SK-N-SH (cell line): Measurements from ENCODE around the gene ZBTB7A. TPM values are rescaled to one million over a fixed set of nuclear protein-coding genes. Genes with fewer than 3 reads are reported as not detected.

ENCODE experiments used
- CTCF ChIA-PET: fragments of 300-600, 350-600 bp; formaldehyde crosslinking; extraction: SDS; loops from one replicate; lab custom pipeline; 2021; lab: Yijun Ruan, JAX
- POLR2A ChIA-PET: fragments of 350-600 bp; sonication (Branson Sonifier 250); formaldehyde crosslinking; extraction: SDS; loops from one replicate; lab custom pipeline; 2020; ENCODE audit warnings: antibody characterized with exemption, inconsistent platforms; lab: Yijun Ruan, JAX
- DNase-seq: peaks from one replicate; pipeline ENCODE4 v3.0.0; 2012
- H2AFZ ChIP-seq: fragments of 200-600 bp; sonication (generic); 2 replicates; pipeline ENCODE4 v1.8.1; 2016; ENCODE audit warnings: antibody characterized with exemption, mild to moderate bottlenecking, low read depth
- H3F3A ChIP-seq: fragments of 200-600 bp; sonication (generic); replicated peaks from 2 replicates; pipeline ENCODE3; 2016; ENCODE audit warnings: antibody characterized with exemption, mild to moderate bottlenecking; ENCODE audit not compliant: insufficient read depth
- H3K27ac ChIP-seq, 2 experiments: fragments of 200-500 bp in 1 of 2; fragments of 200-600 bp in 1 of 2; sonication (Bioruptor generic) in 1 of 2; sonication (generic), shearing (Covaris generic) in 1 of 2; 2 replicates each; pipeline versions ENCODE4 v1.5.1 to v1.6.1; 2014 to 2016; ENCODE audit warnings: low read depth in 2 of 2, inconsistent platforms in 1 of 2, low read length in 1 of 2, mild to moderate bottlenecking in 1 of 2, mixed read lengths in 1 of 2
- H3K27me3 ChIP-seq: fragments of 200-600 bp; sonication (generic), shearing (Covaris generic); 2 replicates; pipeline ENCODE4 v1.6.1; 2016; ENCODE audit warnings: mixed run types; ENCODE audit not compliant: insufficient read depth
- H3K36me3 ChIP-seq, 2 experiments: fragments of 200-500 bp in 1 of 2; fragments of 200-600 bp in 1 of 2; sonication (Bioruptor generic) in 1 of 2; sonication (generic) in 1 of 2; replicated peaks in 1 of 2; 2 replicates each; pipeline versions ENCODE3 to v1.5.1; 2014 to 2016; ENCODE audit warnings: low read length in 1 of 2, mild to moderate bottlenecking in 1 of 2; ENCODE audit not compliant: insufficient read depth in 2 of 2, control insufficient read depth in 1 of 2
- H3K4me1 ChIP-seq, 2 experiments: fragments of 200-500 bp in 1 of 2; fragments of 200-600 bp in 1 of 2; sonication (Bioruptor generic) in 1 of 2; sonication (generic), shearing (Covaris generic) in 1 of 2; 2 replicates each; pipeline versions ENCODE4 v1.5.1 to v1.6.1; 2014 to 2016; ENCODE audit warnings: low read depth in 1 of 2, low read length in 1 of 2, mixed run types in 1 of 2; ENCODE audit not compliant: insufficient read depth in 2 of 2, control insufficient read depth in 1 of 2
- H3K4me2 ChIP-seq: fragments of 200-600 bp; sonication (generic), shearing (Covaris generic); 2 replicates; pipeline ENCODE4 v1.6.1; 2017; ENCODE audit warnings: mixed run types
- H3K4me3 ChIP-seq, 2 experiments: fragments of 200-500 bp in 1 of 2; fragments of 200-600 bp in 1 of 2; sonication (Bioruptor generic) in 1 of 2; sonication (generic), shearing (Covaris generic) in 1 of 2; 2 replicates each; pipeline versions ENCODE4 v1.5.1 to v1.8.1; 2014 to 2016; ENCODE audit warnings: low read depth in 2 of 2, inconsistent platforms in 1 of 2, low read length in 1 of 2, mild to moderate bottlenecking in 1 of 2, mixed read lengths in 1 of 2, moderate library complexity in 1 of 2
- H3K79me2 ChIP-seq: fragments of 200-600 bp; sonication (generic); 2 replicates; pipeline ENCODE4 v1.8.1; 2017; ENCODE audit warnings: mild to moderate bottlenecking; ENCODE audit not compliant: insufficient read depth
- H3K9ac ChIP-seq: fragments of 200-600 bp; sonication (generic); 2 replicates; pipeline ENCODE4 v1.6.1; 2017; ENCODE audit warnings: mixed run types
- H3K9me2 ChIP-seq: fragments of 200-600 bp; sonication (generic); 2 replicates; pipeline ENCODE4 v1.6.1; 2017; ENCODE audit warnings: mixed run types
- H3K9me3 ChIP-seq: fragments of 200-600 bp; sonication (generic); 2 replicates; pipeline ENCODE4 v1.6.1; 2017; ENCODE audit warnings: mixed run types, mild to moderate bottlenecking, moderate library complexity
- H4K20me1 ChIP-seq: fragments of 200-600 bp; sonication (generic); 2 replicates; pipeline ENCODE4 v1.6.1; 2017; ENCODE audit warnings: mild to moderate bottlenecking, mixed run types; ENCODE audit not compliant: insufficient read depth
- CHD2 ChIP-seq: fragments of 150-350 bp; IDR thresholded peaks from 2 replicates; pipeline ENCODE4 v1.6.1; 2018; ENCODE audit warnings: low read length; ENCODE audit not compliant: partially characterized antibody
- FOSL2 ChIP-seq: IDR thresholded peaks from 2 replicates; pipeline ENCODE4 v1.4.0; 2012; ENCODE audit warnings: low read depth, mild to moderate bottlenecking, moderate library complexity, borderline replicate concordance
- IRF3 ChIP-seq: fragments of 150-350 bp; IDR thresholded peaks from 2 replicates; pipeline ENCODE4 v1.6.1; 2016; ENCODE audit warnings: mild to moderate bottlenecking, low read depth, low read length
- MXI1 ChIP-seq: IDR thresholded peaks from 2 replicates; pipeline ENCODE4 v1.6.1; 2012; ENCODE audit warnings: mild to moderate bottlenecking, low read depth, low read length, improper control_type of control experiment
- NFIC ChIP-seq: IDR thresholded peaks from 2 replicates; pipeline ENCODE4 v1.4.0; 2012; ENCODE audit warnings: borderline replicate concordance
- TCF12 ChIP-seq: IDR thresholded peaks from 2 replicates; pipeline ENCODE4 v1.4.0; 2012
- TEAD4 ChIP-seq: IDR thresholded peaks from 2 replicates; pipeline ENCODE4 v1.4.0; 2012; ENCODE audit warnings: mild to moderate bottlenecking, borderline replicate concordance; ENCODE audit not compliant: insufficient read depth
- USF1 ChIP-seq: IDR thresholded peaks from 2 replicates; pipeline ENCODE4 v1.4.0; 2012; ENCODE audit warnings: low read depth, borderline replicate concordance
- ZBTB33 ChIP-seq: IDR thresholded peaks from 2 replicates; pipeline ENCODE4 v1.4.0; 2012; ENCODE audit warnings: low read depth, borderline replicate concordance
- WGBS: methylation state at CpG from one replicate; pipeline ENCODE4 v1.1.6; 2017; ENCODE audit warnings: low lambda C conversion rate; 5-methylcytosine and 5-hydroxymethylcytosine counted together
- polyA plus RNA-seq, 3 experiments: library from polyadenylated mRNA; depleted of rRNA; stranded (reverse); fragments of >200 nt; gene quantifications; 2 replicates each; pipeline ENCODE4 v1.2.3, GENCODE V29; 2012

The ZBTB7A gene
- polyA plus RNA-seq, 1 of the 3 experiments (the other 2 are of a cell fraction), result 7.4 TPM

- TF ChIP-seq ZBTB33, result no peak
These were observed 30.0 kb downstream of the ZBTB7A start (continued) for GRCh38 chr19:4036576-4037300.

- TF ChIP-seq NFIC (no peak), ZBTB33 (no peak), MXI1 (no peak), USF1 (no peak), TCF12 (no peak)
- H3K79me2 ChIP-seq, result 0 out of 2 replicates have a peak, but pooled peaks cover 2% of the 10 kb centered on the region
- H3K4me1 ChIP-seq, result no peaks in the 10 kb centered on the region
- H3K36me3 ChIP-seq, result peaks cover 5 to 27% of the 10 kb centered on the region in 2 experiments
- peaks cover 8% of the 10 kb centered on the region for H3F3A ChIP-seq
- H3K4me2 ChIP-seq, result no peak overlapping the region
- no peak overlapping the region for H2AFZ ChIP-seq
- ChIA-PET POLR2A (no interaction called here), CTCF (no interaction called here)
- no peak overlapping the region for H3K9ac ChIP-seq
- peaks cover 11% of the 10 kb centered on the region for H4K20me1 ChIP-seq
- H3K27me3 ChIP-seq, result no peaks in the 10 kb centered on the region
- 80% methylated on average over 9 of the region's 10 CpGs for WGBS
- H3K27ac ChIP-seq, result no peak overlapping the region
- H3K9me2 ChIP-seq, result no peaks in the 10 kb centered on the region
- no peak for DNase-seq
- no peaks in the 10 kb centered on the region for H3K9me3 ChIP-seq
- H3K4me3 ChIP-seq, result no peak overlapping the region
These were observed 31.1 kb downstream of the ZBTB7A start for GRCh38 chr19:4035582-4035981.

- no peak for DNase-seq
- no peak overlapping the region for H3K27ac ChIP-seq
- H3K36me3 ChIP-seq, result peaks cover 5 to 27% of the 10 kb centered on the region in 2 experiments
- peaks cover 6% of the 10 kb centered on the region for H4K20me1 ChIP-seq
- H2AFZ ChIP-seq, result no peak overlapping the region
- H3K4me3 ChIP-seq, result no peak overlapping the region
- 0 out of 2 replicates have a peak, but pooled peaks cover 2% of the 10 kb centered on the region for H3K79me2 ChIP-seq
- no peak overlapping the region for H3K4me2 ChIP-seq
- H3K9me3 ChIP-seq, result no peaks in the 10 kb centered on the region
- no peaks in the 10 kb centered on the region for H3K9me2 ChIP-seq
- TF ChIP-seq CHD2 (no peak), IRF3 (no peak), FOSL2 (no peak), TEAD4 (no peak)
- ChIA-PET POLR2A (interaction anchor here (1.1 kb wide), 1 partner anchor 64 kb away, joined by 3 read pairs; no protein-coding TSS in a partner anchor), CTCF (no interaction called here)
- H3K4me1 ChIP-seq, result no peaks in the 10 kb centered on the region
- 93% methylated on average over 10 of the region's 19 CpGs for WGBS
- H3F3A ChIP-seq, result peaks cover 6% of the 10 kb centered on the region
- no peaks in the 10 kb centered on the region for H3K27me3 ChIP-seq
- H3K9ac ChIP-seq, result no peak overlapping the region
These were observed 31.6 kb downstream of the ZBTB7A start for GRCh38 chr19:4035018-4035566.
